ENCODE data around the gene ELMO1. TPM values are rescaled to one million over a fixed set of nuclear protein-coding genes. Genes with fewer than 3 reads are reported as not detected.

Gene ELMO1
- polyA plus RNA-seq, 1 donor (not counting 4 experiments of a cell fraction or from before 2014, with no cell fraction given), result not detected

DNA sequence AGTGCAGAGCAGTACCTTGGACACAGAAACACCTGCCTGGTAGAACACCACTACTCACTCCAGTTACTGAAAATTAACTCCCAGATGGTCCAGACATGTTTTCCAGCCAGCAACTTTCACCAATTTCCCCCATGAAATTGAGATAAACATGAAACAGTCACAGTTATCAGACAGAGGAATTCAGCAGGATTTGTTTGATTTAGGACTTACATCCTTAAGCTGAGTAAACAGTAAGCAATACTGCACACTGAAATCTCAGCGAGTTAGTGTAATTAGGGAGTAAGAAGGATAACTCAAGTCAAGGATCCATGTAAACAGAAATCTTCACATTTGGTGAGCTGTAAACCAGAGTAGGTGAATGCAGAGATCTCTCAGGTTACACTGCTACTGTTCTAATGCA lies 353.5 kb downstream of the ELMO1 start:
- H3K4me3 ChIP-seq (ENCODE audit: control insufficient read depth in 2 of 3, extremely low read depth in 1 of 3, insufficient read depth in 2 of 3, low read depth in 1 of 3, low read length in 3 of 3), result no peak overlapping the region
- H4K20me1 ChIP-seq (ENCODE audit: control insufficient read depth, extremely low read depth, insufficient read depth, low read length), result no peaks in the 10 kb centered on the region
- TF ChIP-seq EZH2 (IDR thresholded peaks at IDR 0.05; ENCODE audit: low read length), result no peak
- TF ChIP-seq, protein P1, sequence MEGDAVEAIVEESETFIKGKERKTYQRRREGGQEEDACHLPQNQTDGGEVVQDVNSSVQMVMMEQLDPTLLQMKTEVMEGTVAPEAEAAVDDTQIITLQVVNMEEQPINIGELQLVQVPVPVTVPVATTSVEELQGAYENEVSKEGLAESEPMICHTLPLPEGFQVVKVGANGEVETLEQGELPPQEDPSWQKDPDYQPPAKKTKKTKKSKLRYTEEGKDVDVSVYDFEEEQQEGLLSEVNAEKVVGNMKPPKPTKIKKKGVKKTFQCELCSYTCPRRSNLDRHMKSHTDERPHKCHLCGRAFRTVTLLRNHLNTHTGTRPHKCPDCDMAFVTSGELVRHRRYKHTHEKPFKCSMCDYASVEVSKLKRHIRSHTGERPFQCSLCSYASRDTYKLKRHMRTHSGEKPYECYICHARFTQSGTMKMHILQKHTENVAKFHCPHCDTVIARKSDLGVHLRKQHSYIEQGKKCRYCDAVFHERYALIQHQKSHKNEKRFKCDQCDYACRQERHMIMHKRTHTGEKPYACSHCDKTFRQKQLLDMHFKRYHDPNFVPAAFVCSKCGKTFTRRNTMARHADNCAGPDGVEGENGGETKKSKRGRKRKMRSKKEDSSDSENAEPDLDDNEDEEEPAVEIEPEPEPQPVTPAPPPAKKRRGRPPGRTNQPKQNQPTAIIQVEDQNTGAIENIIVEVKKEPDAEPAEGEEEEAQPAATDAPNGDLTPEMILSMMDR (optimal IDR thresholded peaks at IDR 0.05 in 1 of 3, IDR thresholded peaks at IDR 0.05 in 1 of 3, conservative IDR thresholded peaks at IDR 0.05 in 1 of 3; ENCODE audit: extremely low read depth in 1 of 3, insufficient read depth in 2 of 3, low read length in 3 of 3), result no peak
- no peak overlapping the region for H3K27ac ChIP-seq (ENCODE audit: control insufficient read depth, insufficient read depth, low read length)
- DNase-seq (ENCODE audit: low read depth, low spot score) (no peak), FAIRE-seq (no peak)
- dilution Hi-C loops (cut with MboI; ENCODE audit: extremely low pct_ligation_motif_present, low sequenced_read_pairs), result no loop called here
- no peak overlapping the region for H3K9ac ChIP-seq (ENCODE audit: control insufficient read depth, extremely low read depth, insufficient read depth, low read length)
- no peaks in the 10 kb centered on the region for H3K36me3 ChIP-seq (ENCODE audit: control insufficient read depth in 2 of 2, extremely low read depth in 1 of 2, insufficient read depth in 2 of 2, low read length in 2 of 2)
- H3K9me3 ChIP-seq (ENCODE audit: control insufficient read depth, low read depth, low read length), result no peaks in the 10 kb centered on the region
- H3K9me1 ChIP-seq (ENCODE audit: control insufficient read depth, extremely low read depth, insufficient read depth, low read length), result no peaks in the 10 kb centered on the region
- H3K4me2 ChIP-seq (ENCODE audit: control insufficient read depth, extremely low read depth, insufficient read depth, low read depth, low read length), result no peak overlapping the region
- H2AFZ ChIP-seq (ENCODE audit: control insufficient read depth, low read length), result no peak overlapping the region
- no peaks in the 10 kb centered on the region for H3K79me2 ChIP-seq (ENCODE audit: control insufficient read depth, insufficient read depth, low read length)
- H3K4me1 ChIP-seq (ENCODE audit: control insufficient read depth, extremely low read depth, insufficient read depth, low read length), result no peaks in the 10 kb centered on the region
- no peaks in the 10 kb centered on the region for H3K27me3 ChIP-seq (ENCODE audit: control insufficient read depth, extremely low read depth, insufficient read depth, low read length)

DNA sequence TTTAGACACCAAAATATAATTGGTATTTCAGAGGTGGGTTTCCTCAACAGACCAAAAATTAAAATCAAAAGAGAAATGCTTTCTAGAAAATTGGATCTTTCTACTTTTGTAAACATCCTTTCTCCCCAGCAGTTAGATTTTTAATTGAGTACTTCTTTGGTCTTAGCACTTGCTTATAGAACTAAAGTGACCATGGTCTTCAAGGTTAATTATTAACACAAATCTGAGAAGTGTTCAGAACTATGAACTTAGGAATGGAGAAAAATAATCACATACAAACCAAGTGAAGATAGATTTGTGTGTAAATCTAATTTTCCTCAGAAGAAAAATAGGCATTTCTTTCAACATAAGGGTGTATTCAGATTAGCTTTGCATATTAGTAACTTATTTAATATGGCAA lies 355.4 kb downstream of the ELMO1 start:
- no peak overlapping the region for H3K27ac ChIP-seq (ENCODE audit: control insufficient read depth, insufficient read depth, low read length)
- dilution Hi-C loops (cut with MboI; ENCODE audit: extremely low pct_ligation_motif_present, low sequenced_read_pairs), result no loop called here

More for the DNA sequence above, 355.4 kb downstream of the ELMO1 start:
- Histone ChIP-seq H3K4me1 (ENCODE audit: control insufficient read depth, extremely low read depth, insufficient read depth, low read length) (no peaks in the 10 kb centered on the region), H3K4me2 (ENCODE audit: control insufficient read depth, extremely low read depth, insufficient read depth, low read depth, low read length) (no peak overlapping the region), H3K36me3 (ENCODE audit: control insufficient read depth in 2 of 2, extremely low read depth in 1 of 2, insufficient read depth in 2 of 2, low read length in 2 of 2) (no peaks in the 10 kb centered on the region), H2AFZ (ENCODE audit: control insufficient read depth, low read length) (no peak overlapping the region), H3K27me3 (ENCODE audit: control insufficient read depth, extremely low read depth, insufficient read depth, low read length) (no peaks in the 10 kb centered on the region), H3K4me3 (ENCODE audit: control insufficient read depth in 2 of 3, extremely low read depth in 1 of 3, insufficient read depth in 2 of 3, low read depth in 1 of 3, low read length in 3 of 3) (no peak overlapping the region), H3K9me3 (ENCODE audit: control insufficient read depth, low read depth, low read length) (no peaks in the 10 kb centered on the region), H3K79me2 (ENCODE audit: control insufficient read depth, insufficient read depth, low read length) (no peaks in the 10 kb centered on the region), H3K9me1 (ENCODE audit: control insufficient read depth, extremely low read depth, insufficient read depth, low read length) (no peaks in the 10 kb centered on the region), H4K20me1 (ENCODE audit: control insufficient read depth, extremely low read depth, insufficient read depth, low read length) (no peaks in the 10 kb centered on the region), H3K9ac (ENCODE audit: control insufficient read depth, extremely low read depth, insufficient read depth, low read length) (no peak overlapping the region)
- TF ChIP-seq EZH2 (IDR thresholded peaks at IDR 0.05; ENCODE audit: low read length), result no peak
- TF ChIP-seq, protein P1 (optimal IDR thresholded peaks at IDR 0.05 in 1 of 3, IDR thresholded peaks at IDR 0.05 in 1 of 3, conservative IDR thresholded peaks at IDR 0.05 in 1 of 3; ENCODE audit: extremely low read depth in 1 of 3, insufficient read depth in 2 of 3, low read length in 3 of 3), result no peak
- no peak for FAIRE-seq
- DNase-seq (ENCODE audit: low read depth, low spot score), result no peak

Measured in keratinocyte (primary cell).